ENCODE data around the gene LDLR.

DNA sequence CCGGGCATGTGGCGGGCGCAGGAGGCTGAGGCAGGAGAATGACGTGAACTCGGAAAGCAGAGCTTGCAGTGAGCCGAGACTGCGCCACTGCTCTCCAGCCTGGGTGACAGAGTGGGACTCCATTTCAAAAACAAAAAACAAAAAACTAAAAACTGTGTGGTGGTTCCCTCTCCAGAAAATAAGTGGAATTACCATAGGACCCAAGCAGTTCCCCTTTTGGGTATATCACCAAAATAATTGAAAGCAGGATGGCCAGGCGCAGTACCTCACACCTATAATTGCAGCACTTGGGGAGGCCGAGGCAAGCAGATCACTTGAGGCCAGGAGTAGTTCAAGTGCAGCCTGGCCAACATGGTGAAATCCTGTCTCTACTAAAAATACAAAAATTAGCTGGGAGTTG lies 15.7 kb upstream of the LDLR start:
- TF ChIP-seq CTCF (conservative IDR thresholded peaks at IDR 0.05 in 1 of 2, IDR thresholded peaks at IDR 0.05 in 1 of 2; ENCODE audit: low read depth in 1 of 2, low read length in 2 of 2) (no peak), EZH2 (IDR thresholded peaks at IDR 0.05; ENCODE audit: low read length, missing control alignments) (no peak)
